GM19043 (cell line): Measurements from ENCODE around the gene GP1BB.

Source experiments
- ATAC-seq: cut with Tn5 transposase; IDR thresholded peaks from one replicate; pipeline ENCODE4 v1.9.1; 2021; ENCODE audit warnings: low read depth; ENCODE audit not compliant: unreplicated experiment

Gene GP1BB

GRCh38 chr22:19713650-19714311, 9.6 kb upstream of the GP1BB start:
- ATAC-seq, result no peak

- no peak for ATAC-seq
Measured at GRCh38 chr22:19714312-19715187, 8.8 kb upstream of the GP1BB start, which contains the start of gene SEPTIN5. TSS of gene SEPTIN5 (plus strand) at chr22:19714503. CDS start at chr22:19714589, 86 bp downstream.

GRCh38 chr22:19715188-19715930, 8.0 kb upstream of the GP1BB start:
- ATAC-seq, result no peak

GRCh38 chr22:19716041-19716828, 7.1 kb upstream of the GP1BB start:
- ATAC-seq, result no peak

- ATAC-seq, result no peak
Measured at GRCh38 chr22:19716829-19717105, 6.6 kb upstream of the GP1BB start.

GRCh38 chr22:19717181-19717580, 6.2 kb upstream of the GP1BB start:
- no peak for ATAC-seq

GRCh38 chr22:19717691-19718455, 5.5 kb upstream of the GP1BB start:
- no peak for ATAC-seq

GRCh38 chr22:19718456-19719049, 4.8 kb upstream of the GP1BB start:
- no peak for ATAC-seq

- no peak for ATAC-seq
Measured at GRCh38 chr22:19719050-19719482, 4.3 kb upstream of the GP1BB start.

- no peak for ATAC-seq
Measured at GRCh38 chr22:19719488-19720021, 3.8 kb upstream of the GP1BB start.

- ATAC-seq, result no peak
Measured at GRCh38 chr22:19720150-19720827, 3.0 kb upstream of the GP1BB start.

GRCh38 chr22:19720999-19721329, 2.4 kb upstream of the GP1BB start:
- ATAC-seq, result no peak

GRCh38 chr22:19721330-19722177, 1.8 kb upstream of the GP1BB start:
- ATAC-seq, result no peak

- ATAC-seq, result no peak
Measured at GRCh38 chr22:19722178-19722981, 959 bp upstream of the GP1BB start.

GRCh38 chr22:19722982-19723231, 432 bp upstream of the GP1BB start:
- ATAC-seq, result no peak

- no peak for ATAC-seq
Measured at GRCh38 chr22:19723983-19724827, 866 bp downstream of the GP1BB start.
